HG02973 (cell line): Measurements from ENCODE around the gene CCL3.
"Not testable (repeated sequence)": the region's sequence is repeated elsewhere in the genome, so short reads cannot be mapped to it uniquely, and the experiment has no call there.

ENCODE experiments used
- ATAC-seq: cut with Tn5 transposase; IDR thresholded peaks from one replicate; pipeline ENCODE4 v1.9.1; 2021; ENCODE audit warnings: moderate library complexity; ENCODE audit not compliant: unreplicated experiment

Gene CCL3

GRCh38 chr17:36088670-36089338 lies 1.1 kb downstream of the CCL3 start:
- no peak for ATAC-seq

GRCh38 chr17:36087897-36088572 lies 1.9 kb downstream of the CCL3 start:
- ATAC-seq, result not testable (repeated sequence)

- not testable (repeated sequence) for ATAC-seq
Observed at GRCh38 chr17:36087471-36087870, 2.5 kb downstream of the CCL3 start.

- no peak for ATAC-seq
Observed at GRCh38 chr17:36086791-36087190, 3.2 kb downstream of the CCL3 start.

GRCh38 chr17:36085765-36086164 lies 4.2 kb downstream of the CCL3 start:
- ATAC-seq, result no peak

- not testable (repeated sequence) for ATAC-seq
Observed at GRCh38 chr17:36083691-36084090, 6.3 kb downstream of the CCL3 start.

- ATAC-seq, result peak; percentile 50
Observed at GRCh38 chr17:36082482-36083120, 7.3 kb downstream of the CCL3 start.

GRCh38 chr17:36081681-36082471 lies 8.1 kb downstream of the CCL3 start:
- ATAC-seq, result not testable (repeated sequence)

GRCh38 chr17:36074365-36074764 lies 15.6 kb downstream of the CCL3 start:
- ATAC-seq, result no peak

GRCh38 chr17:36072431-36073121 lies 17.4 kb downstream of the CCL3 start:
- no peak for ATAC-seq

GRCh38 chr17:36071751-36072150 lies 18.2 kb downstream of the CCL3 start:
- no peak for ATAC-seq

- ATAC-seq, result no peak
Observed at GRCh38 chr17:36070427-36070826, 19.5 kb downstream of the CCL3 start.

GRCh38 chr17:36069136-36069535 lies 20.8 kb downstream of the CCL3 start:
- ATAC-seq, result no peak

GRCh38 chr17:36068524-36068923 lies 21.4 kb downstream of the CCL3 start:
- no peak for ATAC-seq

GRCh38 chr17:36066365-36066985 lies 23.5 kb downstream of the CCL3 start:
- no peak for ATAC-seq

GRCh38 chr17:36063786-36064541 lies 26.0 kb downstream of the CCL3 start, which contains the start of gene CCL18:
Gene CCL18 (plus strand): TSS chr17:36064272. CDS start chr17:36064343, 71 bp downstream.
- ATAC-seq, result no peak

GRCh38 chr17:36060816-36061215 lies 29.1 kb downstream of the CCL3 start:
- ATAC-seq, result no peak

- ATAC-seq, result no peak
Observed at GRCh38 chr17:36059406-36059805, 30.5 kb downstream of the CCL3 start.

GRCh38 chr17:36057911-36058310 lies 32.0 kb downstream of the CCL3 start:
- ATAC-seq, result no peak
